Sigmoid colon (tissue), 7 donors: ENCODE measurements around the gene SLC19A1. TPM values are rescaled to one million over a fixed set of nuclear protein-coding genes. Genes with fewer than 3 reads are reported as not detected.

Experiments used
- DNase-seq: peaks from one replicate; pipeline ENCODE4 v3.0.0-alpha.2; 2019
- H3K27ac ChIP-seq, 4 donors: fragments of 200-600 bp; sonication (generic); one replicate each; pipeline ENCODE4 v1.5.1; 2016 to 2019; ENCODE audit warnings: mild to moderate bottlenecking in 1 of 4
- H3K27me3 ChIP-seq, 3 donors: fragments of 200-600 bp; sonication (generic); one replicate each; pipeline ENCODE4 v1.5.1; 2019; ENCODE audit warnings: mild to moderate bottlenecking in 1 of 3
- H3K36me3 ChIP-seq, 4 donors: fragments of 200-600 bp; sonication (generic); one replicate each; pipeline ENCODE4 v1.5.1; 2016 to 2019
- H3K4me1 ChIP-seq, 4 donors: fragments of 200-600 bp; sonication (generic); one replicate each; pipeline ENCODE4 v1.5.1; 2017 to 2019
- H3K4me3 ChIP-seq, 4 donors: fragments of 200-600 bp; sonication (generic); one replicate each; pipeline ENCODE4 v1.5.1; 2017 to 2019; ENCODE audit warnings: mild to moderate bottlenecking in 2 of 4, moderate library complexity in 1 of 4
- H3K9me3 ChIP-seq, 4 donors: fragments of 200-600 bp in 3 of 4; sonication (generic) in 3 of 4; one replicate each; pipeline versions ENCODE4 v1.5.1 to v1.6.1; 2013 to 2019
- EP300 ChIP-seq, 4 donors: sonication (generic); formaldehyde crosslinking; IDR thresholded peaks; one replicate each; pipeline ENCODE4 v1.6.1; 2017; ENCODE audit warnings: antibody characterized with exemption in 4 of 4
- POLR2A ChIP-seq, 2 donors: fragments of 450-650 bp; IDR thresholded peaks; one replicate each; pipeline ENCODE4 v1.6.1; 2016; ENCODE audit warnings: antibody characterized with exemption in 2 of 2, mild to moderate bottlenecking in 2 of 2, moderate library complexity in 2 of 2
- POLR2AphosphoS5 ChIP-seq, 4 donors: sonication (generic); formaldehyde crosslinking; IDR thresholded peaks; one replicate each; pipeline ENCODE4 v1.6.1; 2017; ENCODE audit warnings: antibody characterized with exemption in 4 of 4
- WGBS, 2 donors: extraction: QIAGEN DNeasy Blood & Tissue Kit; methylation state at CpG; one replicate each; pipeline ENCODE4 v1.1.7; 2013; 5-methylcytosine and 5-hydroxymethylcytosine counted together
- intact Hi-C: fragments of 100-400 bp; cut with DNase I; formaldehyde crosslinking; loops from one replicate; pipeline ENCODE4 v1.15.1; 2023
- polyA plus RNA-seq, 3 donors: library from polyadenylated mRNA; stranded (reverse); fragments of 200-250 nt; gene quantifications; one replicate each; pipeline ENCODE4 v1.2.3, GENCODE V29; 2013
- total RNA-seq, 4 donors: library from RNA; depleted of rRNA; stranded (reverse); fragments of >200 nt; gene quantifications; one replicate each; pipeline ENCODE4 v1.1.0, GENCODE V29; 2016
- TF ChIP-seq, protein P1 (sequence below), 4 experiments: fragments of 450-650 bp in 3 of 4; fragments of 200-600 bp in 1 of 4; IDR thresholded peaks; one replicate each; pipeline ENCODE4 v1.5.1; 2016 to 2019; ENCODE audit warnings: antibody characterized with exemption in 4 of 4, mild to moderate bottlenecking in 3 of 4, moderate library complexity in 2 of 4
- donor health status: healthy with polysubstance abuse.
- donor health status: Bipolar disorder and iron deficiency.
- donor health status: healthy.

Gene SLC19A1
- total and polyA plus RNA-seq, 7 donors: 1.8 to 10.7 (median 2.5) TPM

DNA sequence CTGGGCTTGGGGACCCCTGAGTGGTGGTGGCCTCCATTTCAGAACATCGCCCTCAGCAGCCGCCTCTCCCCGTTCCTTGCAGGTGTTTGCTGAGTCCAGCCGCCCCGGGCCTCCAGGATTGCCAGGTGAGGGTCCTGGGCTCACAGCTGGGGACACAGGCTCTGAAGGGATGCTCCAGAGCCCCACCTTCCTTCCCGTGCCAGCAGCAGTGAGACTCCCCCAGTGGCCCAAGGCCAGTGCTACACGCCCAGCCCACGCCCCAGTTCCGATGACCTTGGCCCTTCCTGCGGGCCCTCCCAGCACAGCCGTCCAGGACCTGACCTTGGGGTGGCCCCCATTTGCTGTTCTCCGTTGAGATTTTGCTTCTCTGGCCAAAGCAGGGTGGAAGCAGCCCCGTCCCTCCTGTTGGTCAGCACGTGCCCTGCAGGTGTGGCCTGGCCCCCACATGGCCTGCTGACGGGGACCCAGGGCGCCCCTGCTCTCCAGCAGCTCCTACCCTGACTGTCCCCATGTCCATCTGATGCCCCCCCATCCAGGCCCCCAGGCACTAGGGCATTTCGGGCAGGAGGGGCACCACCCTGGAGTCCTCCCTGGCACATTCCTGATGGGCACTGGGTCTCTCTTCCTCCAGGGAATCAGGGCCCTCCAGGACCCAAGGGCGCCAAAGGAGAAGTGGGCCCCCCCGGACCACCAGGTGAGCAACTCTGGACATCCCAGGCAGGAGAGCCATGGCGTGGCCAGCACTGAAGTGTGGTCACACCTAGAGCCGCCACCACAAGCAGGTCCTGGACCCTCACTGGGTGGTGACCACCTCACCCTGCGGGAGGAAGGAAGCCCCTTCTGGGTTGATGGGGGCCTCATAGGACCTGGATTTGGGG, 45.0 kb downstream of the SLC19A1 start:
- Histone ChIP-seq H3K36me3 (peaks cover 0 to 66% (median 15%) of the 10 kb centered on the region in 4 donors), H3K27me3 (no peaks in the 10 kb centered on the region), H3K27ac (no peak overlapping the region), H3K4me3 (no peak overlapping the region), H3K9me3 (no peaks in the 10 kb centered on the region), H3K4me1 (no peaks in the 10 kb centered on the region)
- peak; percentile 57 for DNase-seq
- intact Hi-C loops: no loop called here
- 52 to 85% methylated on average over 22 of the region's 22 CpGs for WGBS, 2 donors
- TF ChIP-seq POLR2AphosphoS5 (IDR thresholded peaks at IDR 0.05): no peak
- no peak for TF ChIP-seq EP300 (IDR thresholded peaks at IDR 0.05)
- TF ChIP-seq POLR2A (IDR thresholded peaks at IDR 0.05): no peak
- TF ChIP-seq, protein P1, sequence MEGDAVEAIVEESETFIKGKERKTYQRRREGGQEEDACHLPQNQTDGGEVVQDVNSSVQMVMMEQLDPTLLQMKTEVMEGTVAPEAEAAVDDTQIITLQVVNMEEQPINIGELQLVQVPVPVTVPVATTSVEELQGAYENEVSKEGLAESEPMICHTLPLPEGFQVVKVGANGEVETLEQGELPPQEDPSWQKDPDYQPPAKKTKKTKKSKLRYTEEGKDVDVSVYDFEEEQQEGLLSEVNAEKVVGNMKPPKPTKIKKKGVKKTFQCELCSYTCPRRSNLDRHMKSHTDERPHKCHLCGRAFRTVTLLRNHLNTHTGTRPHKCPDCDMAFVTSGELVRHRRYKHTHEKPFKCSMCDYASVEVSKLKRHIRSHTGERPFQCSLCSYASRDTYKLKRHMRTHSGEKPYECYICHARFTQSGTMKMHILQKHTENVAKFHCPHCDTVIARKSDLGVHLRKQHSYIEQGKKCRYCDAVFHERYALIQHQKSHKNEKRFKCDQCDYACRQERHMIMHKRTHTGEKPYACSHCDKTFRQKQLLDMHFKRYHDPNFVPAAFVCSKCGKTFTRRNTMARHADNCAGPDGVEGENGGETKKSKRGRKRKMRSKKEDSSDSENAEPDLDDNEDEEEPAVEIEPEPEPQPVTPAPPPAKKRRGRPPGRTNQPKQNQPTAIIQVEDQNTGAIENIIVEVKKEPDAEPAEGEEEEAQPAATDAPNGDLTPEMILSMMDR (IDR thresholded peaks at IDR 0.05): no peak

DNA sequence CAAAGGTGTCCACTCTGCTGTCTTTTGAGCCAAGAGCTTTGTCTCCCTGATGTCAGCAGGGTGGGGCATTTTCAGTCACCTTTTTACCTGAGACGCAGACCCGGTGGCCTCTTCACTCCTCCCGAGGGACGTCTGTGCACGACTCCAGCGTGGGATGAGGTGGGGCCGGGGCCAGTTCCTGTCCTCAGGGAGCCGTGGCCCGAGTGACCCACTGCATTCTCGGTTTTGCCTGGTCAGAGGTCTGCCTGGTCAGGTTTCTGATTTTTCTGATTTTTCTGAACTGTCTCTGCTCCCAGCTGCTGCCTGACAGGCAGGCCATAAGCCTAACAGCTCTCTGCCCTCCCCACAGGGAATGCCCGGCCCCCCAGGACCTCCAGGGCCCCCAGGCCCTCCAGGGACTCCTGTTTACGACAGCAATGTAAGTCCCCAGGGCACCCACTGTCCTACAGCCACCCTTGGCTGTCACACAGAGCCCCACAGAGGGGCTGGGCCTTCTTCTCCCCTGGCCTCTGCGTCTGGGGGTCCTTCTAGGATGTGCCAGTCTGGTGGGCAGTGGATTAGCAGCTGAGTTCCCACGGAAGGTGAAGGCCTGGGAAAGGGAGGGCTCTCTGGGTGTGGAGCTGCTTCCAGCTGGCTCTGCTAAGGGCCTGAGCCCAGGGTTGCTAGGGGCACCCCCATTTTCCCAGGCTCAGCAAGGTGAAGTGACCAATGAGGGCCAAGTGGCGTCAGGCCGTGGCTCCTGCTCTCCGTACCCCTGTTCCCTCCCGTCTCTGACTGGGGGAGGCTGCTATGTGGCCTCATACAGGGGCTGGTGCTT, 45.9 kb downstream of the SLC19A1 start:
- H3K4me3 ChIP-seq: no peak overlapping the region
- H3K36me3 ChIP-seq: peaks cover 0 to 75% (median 15%) of the 10 kb centered on the region in 4 donors
- intact Hi-C loops: no loop called here
- DNase-seq: peak; percentile 59
- H3K27me3 ChIP-seq: no peaks in the 10 kb centered on the region
- H3K4me1 ChIP-seq: no peaks in the 10 kb centered on the region
- TF ChIP-seq POLR2A (IDR thresholded peaks at IDR 0.05): no peak
- TF ChIP-seq, protein P1 (IDR thresholded peaks at IDR 0.05): no peak
- no peaks in the 10 kb centered on the region for H3K9me3 ChIP-seq
- no peak overlapping the region for H3K27ac ChIP-seq
- 77 to 89% methylated on average over 18 of the region's 18 CpGs for WGBS, 2 donors

DNA sequence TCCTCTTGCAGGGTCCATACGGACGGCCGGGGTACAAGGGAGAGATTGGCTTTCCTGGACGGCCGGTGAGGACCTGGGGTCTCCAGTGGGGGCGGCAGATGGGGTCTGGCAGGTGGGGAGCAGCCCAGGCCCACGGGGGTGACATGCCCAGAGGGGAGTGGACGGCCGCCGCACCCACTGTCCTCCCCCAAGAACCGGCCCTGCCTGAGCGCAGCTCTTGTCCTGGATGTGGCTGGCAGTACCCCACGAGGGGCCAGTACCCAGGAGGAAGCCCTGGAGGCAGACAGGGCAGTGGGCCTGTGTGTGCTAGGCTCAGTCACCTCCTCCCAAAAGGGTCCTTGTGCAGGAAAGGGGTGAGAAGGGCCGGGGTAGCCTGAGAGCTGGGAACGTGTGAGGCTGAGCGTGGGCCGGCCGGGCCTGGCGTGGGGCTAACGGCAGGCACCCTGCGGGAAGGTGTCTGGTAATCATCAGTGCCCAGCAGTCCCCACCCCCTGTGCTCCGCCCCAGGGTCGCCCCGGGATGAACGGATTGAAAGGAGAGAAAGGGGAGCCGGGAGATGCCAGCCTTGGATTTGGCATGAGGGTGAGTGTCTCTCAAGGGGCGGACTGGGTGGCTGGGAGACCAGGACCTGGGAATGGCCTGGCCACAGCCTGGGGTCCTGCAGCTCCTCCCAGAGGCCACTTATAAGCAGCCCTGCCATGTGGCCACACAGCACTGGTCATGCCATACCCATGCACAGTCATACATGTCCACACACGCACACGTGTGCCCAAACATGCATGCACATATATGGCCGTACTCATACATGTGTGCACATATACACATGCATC, 47.2 kb downstream of the SLC19A1 start:
- TF ChIP-seq, protein P1 (IDR thresholded peaks at IDR 0.05): no peak
- TF ChIP-seq POLR2A (IDR thresholded peaks at IDR 0.05): no peak
- Histone ChIP-seq H3K36me3 (peaks cover 0 to 78% (median 15%) of the 10 kb centered on the region in 4 donors), H3K4me3 (no peak overlapping the region), H3K27ac (no peak overlapping the region), H3K4me1 (no peaks in the 10 kb centered on the region), H3K9me3 (no peaks in the 10 kb centered on the region), H3K27me3 (no peaks in the 10 kb centered on the region)
- DNase-seq: peak; percentile 63
- intact Hi-C loops: no loop called here
- WGBS, 2 donors: 84 to 91% methylated on average over 30 of the region's 30 CpGs

DNA sequence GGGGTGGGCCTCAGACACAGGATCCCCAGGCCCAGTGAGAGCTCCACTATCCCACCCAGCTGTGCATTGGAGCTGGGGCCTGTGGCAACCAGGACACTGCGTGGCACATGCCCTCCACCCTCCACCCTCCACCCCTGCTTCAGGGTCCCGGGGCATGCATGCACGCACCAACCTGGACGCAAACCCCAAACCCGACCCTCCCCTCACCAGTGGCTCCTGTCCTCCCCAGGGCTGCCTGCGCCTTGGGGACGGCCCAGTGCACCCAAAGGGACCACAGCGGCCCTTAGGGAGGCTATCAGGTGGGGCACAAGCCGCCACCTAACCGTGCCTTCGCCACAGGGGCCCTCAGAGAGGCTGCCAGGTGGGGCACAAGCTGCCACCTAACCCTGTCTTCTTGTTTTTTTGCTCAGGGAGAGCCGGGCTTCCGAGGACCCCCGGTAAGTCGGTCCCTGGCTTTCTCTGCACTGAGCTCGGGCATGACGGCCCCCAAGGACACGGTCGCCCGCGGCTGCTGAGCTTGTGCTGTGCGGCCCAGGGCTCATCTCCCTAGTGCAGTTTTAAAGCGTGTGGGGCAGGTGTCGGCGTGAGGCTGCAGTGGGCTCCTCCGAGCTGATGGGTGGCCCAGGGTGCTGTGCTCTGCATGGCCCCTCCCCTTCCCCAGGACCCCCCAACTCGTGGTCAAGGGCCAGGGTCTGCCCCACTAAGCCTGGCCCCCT, 47.9 kb downstream of the SLC19A1 start:
- Histone ChIP-seq H3K36me3 (peaks cover 0 to 75% (median 15%) of the 10 kb centered on the region in 4 donors), H3K9me3 (no peaks in the 10 kb centered on the region), H3K4me1 (no peaks in the 10 kb centered on the region), H3K4me3 (no peak overlapping the region), H3K27me3 (no peaks in the 10 kb centered on the region), H3K27ac (no peak overlapping the region)
- intact Hi-C loops: no loop called here
- WGBS, 2 donors: 84 to 90% methylated on average over 27 of the region's 27 CpGs
- DNase-seq: no peak
- TF ChIP-seq EP300 (IDR thresholded peaks at IDR 0.05) (no peak), POLR2AphosphoS5 (IDR thresholded peaks at IDR 0.05) (no peak), POLR2A (IDR thresholded peaks at IDR 0.05) (no peak)
- TF ChIP-seq, protein P1 (IDR thresholded peaks at IDR 0.05): no peak
